ENCODE measurements around the gene TRAPPC1.

DNA sequence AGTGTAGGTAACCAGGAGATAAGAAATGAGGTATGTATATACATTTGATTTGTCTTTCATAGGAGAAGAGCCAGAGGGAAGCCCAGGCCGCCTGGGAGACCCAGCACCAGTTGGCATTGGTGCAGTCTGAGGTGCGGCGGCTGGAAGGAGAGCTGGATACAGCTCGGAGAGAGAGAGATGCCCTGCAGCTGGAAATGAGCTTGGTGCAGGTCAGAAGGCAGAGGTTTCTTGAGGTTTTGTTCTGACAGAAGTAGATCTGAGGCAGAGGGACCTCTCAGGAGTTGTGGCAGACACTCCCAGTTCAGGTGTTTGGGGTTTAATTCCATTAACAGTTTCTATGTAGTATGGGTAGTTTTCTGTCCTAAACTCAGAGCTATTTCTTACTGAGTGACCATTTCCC, 8.3 kb upstream of the TRAPPC1 start:
- no peak for TF ChIP-seq POLR2AphosphoS5 (IDR thresholded peaks at IDR 0.05; ENCODE audit: borderline replicate concordance, low read depth, low read length)
- TF ChIP-seq EZH2 (IDR thresholded peaks at IDR 0.05), result no peak
